Measurements from ENCODE around the gene FMO2.

FMO2 gene

DNA sequence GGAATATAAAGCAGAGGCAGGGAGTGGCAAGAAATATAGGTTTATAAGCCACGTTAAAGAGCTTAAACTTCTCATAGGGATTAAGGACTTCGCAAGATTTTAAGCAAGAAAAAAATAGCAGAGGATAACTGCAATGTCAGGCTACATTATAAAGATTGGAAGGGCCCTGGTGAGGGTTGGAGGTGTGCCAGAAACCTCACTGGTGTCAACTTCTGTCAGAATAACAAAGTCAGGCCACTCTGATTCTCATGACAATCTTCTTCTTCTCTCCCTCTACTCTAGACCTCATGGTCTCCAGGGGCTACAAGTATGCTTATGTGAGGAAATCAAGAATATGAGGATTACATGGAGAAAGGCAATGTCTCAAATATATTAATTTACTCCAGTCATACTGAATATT lies 32.6 kb upstream of the FMO2 start:
- no peak for FAIRE-seq
- TF ChIP-seq TAF1 (IDR thresholded peaks at IDR 0.05; ENCODE audit: low read depth, low read length) (no peak), POU2F2 (IDR thresholded peaks at IDR 0.05; ENCODE audit: low read depth, low read length) (no peak), PAX5 (IDR thresholded peaks at IDR 0.05; ENCODE audit: insufficient read depth, low read length, severe bottlenecking) (no peak), POLR2AphosphoS5 (IDR thresholded peaks at IDR 0.05; ENCODE audit: low read depth, low read length) (no peak), POLR2A (IDR thresholded peaks at IDR 0.05; ENCODE audit: low read depth, low read length) (no peak), SPI1 (IDR thresholded peaks at IDR 0.05; ENCODE audit: low read depth, low read length) (no peak)
- no peak for DNase-seq (ENCODE audit: insufficient read length, low spot score)

DNA sequence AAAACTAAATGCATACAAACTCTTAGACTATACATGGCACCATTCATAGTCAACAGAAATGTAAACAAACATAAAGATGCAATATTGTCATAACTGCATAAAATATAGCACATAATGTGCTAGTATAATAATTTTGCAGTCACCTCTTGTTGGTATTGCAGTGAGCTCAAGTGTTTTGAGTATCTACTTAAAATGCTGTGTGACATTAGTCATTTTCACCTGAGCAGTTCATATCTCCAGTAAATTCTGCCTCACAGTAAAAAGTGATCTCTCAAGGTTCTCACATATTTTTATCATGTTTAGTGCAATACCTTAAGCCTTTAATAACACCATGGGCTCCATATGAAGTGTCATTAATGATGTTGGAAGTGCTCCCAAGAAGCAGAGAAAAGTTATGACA lies 29.6 kb upstream of the FMO2 start:
- DNase-seq (ENCODE audit: insufficient read length, low spot score) (no peak), FAIRE-seq (no peak)
- no peak for TF ChIP-seq SPI1 (IDR thresholded peaks at IDR 0.05; ENCODE audit: low read depth, low read length)

DNA sequence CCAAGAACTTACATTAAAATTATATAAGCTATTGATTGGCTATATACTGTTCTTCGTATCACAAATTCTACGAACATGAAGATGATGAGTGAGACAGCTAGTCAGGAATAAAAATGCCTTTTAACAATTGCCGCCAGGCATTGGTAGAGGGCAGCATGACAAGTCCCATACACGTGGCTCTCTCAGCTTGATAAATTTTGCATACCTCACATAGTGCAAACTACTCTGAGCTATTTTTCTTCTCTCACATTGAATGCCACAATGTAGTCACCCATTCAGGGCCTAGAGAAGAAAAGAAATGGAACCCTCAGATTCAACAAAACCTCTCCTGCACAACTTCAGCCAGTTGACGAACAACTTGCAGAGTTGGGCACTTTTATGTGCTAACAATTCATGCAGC lies 27.0 kb upstream of the FMO2 start:
- FAIRE-seq: no peak
- no peak for DNase-seq (ENCODE audit: insufficient read length, low spot score)
- TF ChIP-seq POLR2A (IDR thresholded peaks at IDR 0.05; ENCODE audit: low read depth, low read length) (no peak), PAX5 (IDR thresholded peaks at IDR 0.05; ENCODE audit: insufficient read depth, low read length, severe bottlenecking) (no peak), SPI1 (IDR thresholded peaks at IDR 0.05; ENCODE audit: low read depth, low read length) (no peak), TAF1 (IDR thresholded peaks at IDR 0.05; ENCODE audit: low read depth, low read length) (no peak), POU2F2 (IDR thresholded peaks at IDR 0.05; ENCODE audit: low read depth, low read length) (no peak)

DNA sequence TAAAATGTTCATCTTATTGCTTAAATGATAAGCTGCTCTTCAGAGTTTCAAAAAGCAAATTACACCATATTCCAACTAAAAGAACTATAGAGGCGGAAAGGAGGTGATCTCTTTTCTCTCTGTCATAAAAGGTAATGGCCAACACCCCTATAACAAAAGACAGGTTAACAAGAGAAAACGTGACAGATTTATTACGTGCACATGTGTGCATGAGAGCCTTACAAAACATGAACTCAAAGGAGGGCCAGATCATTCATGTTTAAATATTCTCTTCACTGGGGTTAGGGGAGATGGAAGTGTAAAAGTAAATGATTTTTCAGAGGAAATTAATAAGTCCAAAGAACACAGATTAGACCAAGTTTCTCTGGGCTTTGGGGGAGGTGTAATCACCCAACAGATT lies 26.5 kb upstream of the FMO2 start:
- DNase-seq (ENCODE audit: insufficient read length, low spot score): no peak
- TF ChIP-seq PAX5 (IDR thresholded peaks at IDR 0.05; ENCODE audit: insufficient read depth, low read length, severe bottlenecking) (no peak), SPI1 (IDR thresholded peaks at IDR 0.05; ENCODE audit: low read depth, low read length) (no peak), POLR2AphosphoS5 (IDR thresholded peaks at IDR 0.05; ENCODE audit: low read depth, low read length) (no peak)
- no peak for FAIRE-seq

DNA sequence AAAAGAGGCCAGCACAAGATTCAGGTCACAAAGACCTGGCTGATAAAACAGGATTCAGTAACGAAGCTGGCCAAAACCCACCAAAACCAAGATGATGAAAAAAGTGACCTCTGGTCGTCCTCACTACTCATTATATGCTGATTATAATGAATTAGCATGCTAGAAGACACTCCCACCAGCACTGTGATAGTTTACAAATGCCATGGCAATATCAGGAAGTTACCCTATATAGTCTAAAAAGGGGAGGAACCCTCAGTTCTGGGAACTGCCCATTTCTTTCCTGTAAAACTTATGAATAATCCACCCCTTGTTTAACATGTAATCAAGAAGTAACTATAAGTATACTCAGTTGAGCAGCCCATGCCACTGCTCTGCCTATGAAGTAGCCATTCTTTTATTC lies 26.0 kb upstream of the FMO2 start:
- DNase-seq (ENCODE audit: insufficient read length, low spot score): no peak
- TF ChIP-seq POLR2AphosphoS5 (IDR thresholded peaks at IDR 0.05; ENCODE audit: low read depth, low read length) (no peak), POU2F2 (IDR thresholded peaks at IDR 0.05; ENCODE audit: low read depth, low read length) (no peak), POLR2A (IDR thresholded peaks at IDR 0.05; ENCODE audit: low read depth, low read length) (no peak), PAX5 (IDR thresholded peaks at IDR 0.05; ENCODE audit: insufficient read depth, low read length, severe bottlenecking) (no peak), SPI1 (IDR thresholded peaks at IDR 0.05; ENCODE audit: low read depth, low read length) (no peak), TAF1 (IDR thresholded peaks at IDR 0.05; ENCODE audit: low read depth, low read length) (no peak)
- FAIRE-seq: no peak

DNA sequence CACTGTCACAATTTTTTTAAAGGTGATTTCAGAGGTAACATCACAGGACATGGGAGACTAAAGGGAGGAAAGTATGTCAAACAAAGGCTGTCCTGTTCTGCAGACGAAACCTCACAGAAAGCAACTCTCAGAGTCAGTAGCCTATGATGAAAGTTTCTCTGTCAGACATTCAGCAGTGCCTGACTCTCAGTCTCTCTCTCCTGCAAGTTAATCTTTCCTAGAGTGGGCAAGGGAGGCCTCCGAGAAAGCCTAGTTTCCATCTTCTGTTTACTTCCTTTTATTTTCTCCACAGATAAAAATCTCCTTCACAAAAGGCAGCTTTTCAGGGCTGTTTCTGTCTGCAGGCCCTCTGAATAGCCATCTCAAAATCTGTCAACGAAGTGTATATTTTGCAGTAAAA lies 24.9 kb upstream of the FMO2 start:
- TF ChIP-seq TAF1 (IDR thresholded peaks at IDR 0.05; ENCODE audit: low read depth, low read length) (no peak), POU2F2 (IDR thresholded peaks at IDR 0.05; ENCODE audit: low read depth, low read length) (no peak), SPI1 (IDR thresholded peaks at IDR 0.05; ENCODE audit: low read depth, low read length) (no peak), POLR2AphosphoS5 (IDR thresholded peaks at IDR 0.05; ENCODE audit: low read depth, low read length) (no peak), PAX5 (IDR thresholded peaks at IDR 0.05; ENCODE audit: insufficient read depth, low read length, severe bottlenecking) (no peak), POLR2A (IDR thresholded peaks at IDR 0.05; ENCODE audit: low read depth, low read length) (no peak)
- FAIRE-seq (no peak), DNase-seq (ENCODE audit: insufficient read length, low spot score) (no peak)

DNA sequence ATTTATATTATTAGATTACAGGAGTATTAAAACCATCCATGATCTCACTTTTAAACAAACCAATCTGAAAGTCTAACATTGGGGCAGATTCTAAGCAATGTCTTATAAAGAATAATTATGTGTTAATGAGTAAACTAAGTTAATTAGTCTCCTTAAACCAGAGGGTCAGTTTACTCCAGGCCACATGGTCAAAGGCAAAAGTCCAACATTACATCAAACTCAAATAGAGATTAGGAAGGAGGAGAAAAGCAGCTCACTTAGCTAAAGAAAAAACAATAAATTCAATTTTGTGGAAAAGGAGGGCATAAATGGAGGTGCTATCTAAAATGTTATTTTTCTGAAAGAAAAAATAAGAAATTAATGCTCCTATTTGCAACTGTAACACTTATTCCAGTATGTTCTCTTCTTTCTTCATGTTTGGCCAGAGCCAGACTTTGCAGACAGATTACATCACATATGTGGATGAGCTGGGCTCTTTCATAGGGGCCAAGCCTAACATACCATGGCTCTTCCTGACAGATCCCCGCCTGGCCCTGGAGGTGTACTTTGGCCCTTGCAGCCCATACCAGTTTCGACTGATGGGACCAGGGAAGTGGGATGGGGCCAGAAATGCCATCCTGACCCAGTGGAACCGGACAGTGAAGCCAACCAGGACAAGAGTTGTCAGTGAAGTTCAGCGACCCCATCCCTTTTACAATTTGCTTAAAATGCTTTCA lies 24.3 kb upstream of the FMO2 start:
- TF ChIP-seq TAF1 (IDR thresholded peaks at IDR 0.05; ENCODE audit: low read depth, low read length): no peak
- no peak for TF ChIP-seq POLR2A (IDR thresholded peaks at IDR 0.05; ENCODE audit: low read depth, low read length)
- no peak for TF ChIP-seq PAX5 (IDR thresholded peaks at IDR 0.05; ENCODE audit: insufficient read depth, low read length, severe bottlenecking)
- TF ChIP-seq POU2F2 (IDR thresholded peaks at IDR 0.05; ENCODE audit: low read depth, low read length): no peak
- no peak for TF ChIP-seq POLR2AphosphoS5 (IDR thresholded peaks at IDR 0.05; ENCODE audit: low read depth, low read length)
- no peak for TF ChIP-seq SPI1 (IDR thresholded peaks at IDR 0.05; ENCODE audit: low read depth, low read length)
- no peak for FAIRE-seq
- DNase-seq (ENCODE audit: insufficient read length, low spot score): no peak

DNA sequence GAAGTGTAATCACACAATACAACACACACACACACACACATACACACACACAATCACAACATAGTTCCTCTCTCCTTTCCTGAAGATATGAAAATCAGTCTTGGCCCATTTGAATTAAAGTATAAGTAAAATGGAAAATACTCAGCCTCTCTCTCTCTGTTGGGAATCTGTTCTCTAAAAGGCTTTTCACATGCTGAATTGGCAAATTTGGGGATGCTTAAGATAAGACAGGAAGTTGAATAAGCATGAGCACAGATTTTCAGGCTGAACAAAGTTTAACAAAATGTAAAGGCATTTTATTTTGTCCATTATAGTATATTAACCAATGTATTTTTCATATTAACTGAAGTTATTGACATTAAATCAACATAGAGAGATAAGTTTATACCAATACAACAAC lies 23.7 kb upstream of the FMO2 start:
- DNase-seq (ENCODE audit: insufficient read length, low spot score) (no peak), FAIRE-seq (no peak)
- no peak for TF ChIP-seq PAX5 (IDR thresholded peaks at IDR 0.05; ENCODE audit: insufficient read depth, low read length, severe bottlenecking)

DNA sequence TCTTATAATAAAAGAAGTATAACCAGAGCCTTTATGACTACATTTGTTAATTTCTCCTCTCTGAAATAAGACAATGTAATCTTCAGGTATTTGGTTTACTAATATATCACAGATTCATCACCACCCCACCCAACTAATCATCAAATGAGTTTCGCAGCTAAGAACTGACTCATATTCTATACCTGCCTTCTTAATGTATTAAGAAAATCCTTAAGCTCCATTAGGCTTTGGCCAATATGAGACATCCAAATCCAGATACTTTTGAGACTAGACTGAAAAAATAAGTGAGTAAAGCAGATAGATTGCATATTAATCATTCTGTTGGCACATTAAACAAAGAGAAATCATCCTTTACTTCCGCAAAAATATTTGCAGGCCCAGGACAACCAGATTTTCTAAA lies 18.7 kb upstream of the FMO2 start:
- DNase-seq (ENCODE audit: insufficient read length, low spot score) (no peak), FAIRE-seq (no peak)
- no peak for TF ChIP-seq SPI1 (IDR thresholded peaks at IDR 0.05; ENCODE audit: low read depth, low read length)
- TF ChIP-seq POU2F2 (IDR thresholded peaks at IDR 0.05; ENCODE audit: low read depth, low read length): no peak
- TF ChIP-seq TAF1 (IDR thresholded peaks at IDR 0.05; ENCODE audit: low read depth, low read length): no peak
- no peak for TF ChIP-seq PAX5 (IDR thresholded peaks at IDR 0.05; ENCODE audit: insufficient read depth, low read length, severe bottlenecking)
- no peak for TF ChIP-seq POLR2AphosphoS5 (IDR thresholded peaks at IDR 0.05; ENCODE audit: low read depth, low read length)
- TF ChIP-seq POLR2A (IDR thresholded peaks at IDR 0.05; ENCODE audit: low read depth, low read length): no peak

DNA sequence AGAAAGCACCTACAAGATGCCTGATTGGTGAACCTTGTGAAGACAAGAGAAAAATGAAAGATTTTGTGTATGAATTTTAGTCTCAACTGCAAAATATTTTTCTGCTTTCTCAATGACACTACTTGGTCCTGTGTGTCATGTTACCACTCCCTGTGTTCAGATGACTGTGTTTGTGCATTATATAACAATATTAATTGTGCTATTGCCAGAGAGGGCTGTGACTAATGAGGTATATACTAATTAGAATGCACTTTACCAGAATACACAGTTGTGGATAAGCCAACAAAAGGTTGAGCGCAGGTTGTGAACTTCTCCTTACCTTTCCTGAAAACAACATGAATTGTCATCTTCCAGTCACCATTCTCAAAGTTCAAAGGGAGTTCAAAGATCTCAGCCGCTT lies 17.3 kb upstream of the FMO2 start:
- TF ChIP-seq TAF1 (IDR thresholded peaks at IDR 0.05; ENCODE audit: low read depth, low read length): no peak
- TF ChIP-seq POLR2A (IDR thresholded peaks at IDR 0.05; ENCODE audit: low read depth, low read length): no peak
- no peak for TF ChIP-seq SPI1 (IDR thresholded peaks at IDR 0.05; ENCODE audit: low read depth, low read length)
- TF ChIP-seq PAX5 (IDR thresholded peaks at IDR 0.05; ENCODE audit: insufficient read depth, low read length, severe bottlenecking): no peak
- TF ChIP-seq POLR2AphosphoS5 (IDR thresholded peaks at IDR 0.05; ENCODE audit: low read depth, low read length): no peak
- no peak for TF ChIP-seq POU2F2 (IDR thresholded peaks at IDR 0.05; ENCODE audit: low read depth, low read length)
- DNase-seq (ENCODE audit: insufficient read length, low spot score): no peak
- FAIRE-seq: no peak
